ENCODE data around the gene CORO6. TPM values are rescaled to one million over a fixed set of nuclear protein-coding genes. Genes with fewer than 3 reads are reported as not detected.

Gene CORO6
- total and polyA plus RNA-seq, 2 of the 13 experiments (the other 11 are each of a cell fraction or from before 2014, with no cell fraction given) = 0.42 to 0.82 TPM

- no peak for TF ChIP-seq ZUFSP (CRISPR knock-in tag; IDR thresholded peaks at IDR 0.05; ENCODE audit: borderline replicate concordance)
- TF ChIP-seq ZIK1 (CRISPR knock-in tag; IDR thresholded peaks at IDR 0.05; ENCODE audit: borderline replicate concordance, low read depth) = no peak
- no peak for TF ChIP-seq ZFP41 (CRISPR knock-in tag; IDR thresholded peaks at IDR 0.05; ENCODE audit: borderline replicate concordance)
- no peak for TF ChIP-seq ZNF17 (CRISPR knock-in tag; IDR thresholded peaks at IDR 0.05)
- TF ChIP-seq MLX (CRISPR knock-in tag; IDR thresholded peaks at IDR 0.05) = no peak
- TF ChIP-seq ZNF296 (CRISPR knock-in tag; conservative IDR thresholded peaks at IDR 0.05) = no peak
- TF ChIP-seq ZNF441 (CRISPR knock-in tag; IDR thresholded peaks at IDR 0.05; ENCODE audit: borderline replicate concordance) = no peak
- no peak for TF ChIP-seq ZNF75D (CRISPR knock-in tag; IDR thresholded peaks at IDR 0.05; ENCODE audit: borderline replicate concordance)
- no peak for TF ChIP-seq FLYWCH1 (CRISPR knock-in tag; IDR thresholded peaks at IDR 0.05)
Measured at GRCh38 chr17:29624586-29624985, 1.9 kb upstream of the CORO6 start (continued).

GRCh38 chr17:29623283-29623647 is 553 bp upstream of the CORO6 start:
- no peak for TF ChIP-seq MEF2D (CRISPR knock-in tag; IDR thresholded peaks at IDR 0.05)
- no peak for TF ChIP-seq ZUFSP (CRISPR knock-in tag; IDR thresholded peaks at IDR 0.05; ENCODE audit: borderline replicate concordance)
- TF ChIP-seq ZFX (CRISPR knock-in tag; IDR thresholded peaks at IDR 0.05; ENCODE audit: low read depth) = 0 out of 2 replicates have a peak, but pooled peaks have one; percentile 21
- TF ChIP-seq RARA (CRISPR knock-in tag; IDR thresholded peaks at IDR 0.05) = no peak

More at GRCh38 chr17:29623283-29623647, 553 bp upstream of the CORO6 start:
- Histone ChIP-seq H3K4me3 (replicated peaks in 1 of 3; ENCODE audit: insufficient read depth in 1 of 3, low read depth in 2 of 3, low read length in 3 of 3) (peak overlapping the region; percentile 70 to 77 (median 75)), H3K4me1 (ENCODE audit: insufficient read depth, low read length) (peaks cover 38% of the 10 kb centered on the region), H3K27me3 (ENCODE audit: control insufficient read depth in 1 of 2, insufficient read depth in 2 of 2, low read length in 2 of 2) (peaks cover 4 to 37% of the 10 kb centered on the region in 2 experiments; a peak in 4 of 5 replicates), H4K20me1 (ENCODE audit: insufficient read depth, low read length) (no peaks in the 10 kb centered on the region), H3K27ac (ENCODE audit: extremely low read length, insufficient read depth, low read length) (no peak overlapping the region), H2AFZ (ENCODE audit: low read length) (no peak overlapping the region), H3K9me3 (ENCODE audit: low read length) (no peaks in the 10 kb centered on the region), H3K9ac (ENCODE audit: insufficient read depth, low read depth, low read length) (peak overlapping the region; percentile 40; the same call in 1 of the 2 replicates), H3K4me2 (ENCODE audit: low read depth, low read length) (peak overlapping the region; percentile 99), H3K36me3 (replicated peaks in 1 of 2; ENCODE audit: control insufficient read depth in 1 of 2, insufficient read depth in 2 of 2, low read length in 2 of 2) (no peaks in the 10 kb centered on the region), H3K79me2 (ENCODE audit: insufficient read depth, low read length) (no peaks in the 10 kb centered on the region)
- FAIRE-seq = no peak
- peak; percentile 11 for ATAC-seq
- POLR2A ChIA-PET = no interaction called here
- no TSS peak for BruUV-seq (replicated peaks)
- WGBS (ENCODE audit: low lambda C conversion rate) = 22% methylated on average over 4 of the region's 4 CpGs
- intact Hi-C loops (cut with micrococcal nuclease; ENCODE audit: unreplicated experiment) (loop anchor here (5.0 kb wide), 1 partner anchor 139 kb away; no protein-coding TSS in a partner anchor), in situ Hi-C loops (cut with HindIII; ENCODE audit: extremely low pct_ligation_motif_present, low pct_unique_long_range_greater_than_20kb) (loop anchor here (10.0 kb wide), 1 partner anchor 152 kb away; no protein-coding TSS in a partner anchor)
- CTCF ChIA-PET (ENCODE audit: low intra/inter-chr PET ratio, low total read pairs) = no interaction called here
- DNase-seq (ENCODE audit: low spot score) = no peak
